Gastroesophageal sphincter (tissue), 4 donors: Measurements from ENCODE around the gene ACADSB. TPM values are rescaled to one million over a fixed set of nuclear protein-coding genes. Genes with fewer than 3 reads are reported as not detected.

Experiments used
- ATAC-seq: fragments of 150-250 bp; one replicate; pipeline ENCODE4 v1.9.1; 2016; ENCODE audit warnings: mild to moderate bottlenecking, moderate library complexity
- H3K27ac ChIP-seq, 4 donors: fragments of 200-600 bp; sonication (generic) in 3 of 4; 1 replicate in 3 of 4; 2 replicates in 1 of 4; pipeline ENCODE4 v1.5.1; 2016 to 2019
- H3K27me3 ChIP-seq: fragments of 200-600 bp; sonication (generic); one replicate; pipeline ENCODE4 v1.5.1; 2019
- H3K36me3 ChIP-seq, 2 donors: fragments of 200-600 bp; sonication (generic); one replicate each; pipeline ENCODE4 v1.5.1; 2019; ENCODE audit warnings: control low read depth in 1 of 2
- H3K4me1 ChIP-seq, 3 donors: fragments of 200-600 bp; sonication (generic); 1 replicate in 2 of 3; 2 replicates in 1 of 3; pipeline ENCODE4 v1.5.1; 2016 to 2019; ENCODE audit warnings: control low read depth in 2 of 3
- H3K4me3 ChIP-seq, 2 donors: fragments of 200-600 bp; sonication (generic); one replicate each; pipeline ENCODE4 v1.5.1; 2019; ENCODE audit warnings: mild to moderate bottlenecking in 1 of 2, moderate library complexity in 1 of 2
- H3K9me3 ChIP-seq, 3 donors: fragments of 200-600 bp; sonication (generic); one replicate each; pipeline ENCODE4 v1.5.1; 2017 to 2019; ENCODE audit warnings: control low read depth in 2 of 3
- EP300 ChIP-seq: sonication (generic); formaldehyde crosslinking; IDR thresholded peaks from one replicate; pipeline ENCODE4 v1.6.1; 2017; ENCODE audit warnings: antibody characterized with exemption, mild to moderate bottlenecking
- POLR2A ChIP-seq, 2 donors: fragments of 450-650 bp; IDR thresholded peaks; one replicate each; pipeline ENCODE4 v1.6.1; 2017; ENCODE audit warnings: antibody characterized with exemption in 2 of 2, mild to moderate bottlenecking in 2 of 2, moderate library complexity in 1 of 2
- POLR2AphosphoS5 ChIP-seq: sonication (generic); formaldehyde crosslinking; IDR thresholded peaks from one replicate; pipeline ENCODE4 v1.6.1; 2017; ENCODE audit warnings: antibody characterized with exemption
- WGBS, 2 donors: methylation state at CpG; one replicate each; pipeline ENCODE4 v1.1.5; 2018; ENCODE audit warnings: low coverage in 1 of 2; 5-methylcytosine and 5-hydroxymethylcytosine counted together
- total RNA-seq, 4 donors: library from RNA; depleted of rRNA; stranded (reverse); fragments of >200 nt; gene quantifications; one replicate each; pipeline ENCODE4 v1.1.0, GENCODE V29; 2016
- TF ChIP-seq, protein P1 (sequence below), 4 experiments: fragments of 200-600 bp in 2 of 4; fragments of 450-650 bp in 2 of 4; sonication (generic) in 1 of 4; IDR thresholded peaks; one replicate each; pipeline ENCODE4 v1.5.1; 2017 to 2019; ENCODE audit warnings: antibody characterized with exemption in 4 of 4, mild to moderate bottlenecking in 2 of 4, moderate library complexity in 2 of 4

ACADSB gene
- total RNA-seq, 4 donors from 2014 or later = 12.1 to 28.2 (median 16.3) TPM

DNA sequence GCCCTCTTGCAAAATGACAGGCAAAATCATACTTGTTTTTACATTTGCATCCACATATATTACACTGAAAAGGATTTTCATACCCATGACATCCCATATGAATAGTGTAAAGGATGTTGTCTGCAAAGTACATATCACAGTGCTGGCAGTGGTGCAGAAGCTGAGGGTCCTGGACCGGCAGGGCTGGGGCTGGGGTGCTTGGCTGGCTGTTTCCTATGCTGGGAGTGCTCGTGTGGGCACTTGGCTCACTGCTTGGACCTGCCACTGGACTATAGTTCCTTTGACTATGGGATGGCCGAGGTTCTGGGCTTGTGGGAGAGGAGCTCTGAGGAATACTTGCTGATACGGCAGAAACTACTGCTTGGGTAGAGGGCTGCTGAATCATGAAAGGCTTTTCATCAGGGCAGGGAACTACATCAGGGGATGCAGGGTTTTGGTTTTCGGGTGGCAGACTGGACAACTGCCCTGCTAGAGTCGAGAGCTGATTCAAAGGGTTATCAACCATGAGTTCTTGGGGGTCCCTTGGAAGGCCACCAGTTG is 14.9 kb upstream of the ACADSB start:
- H3K4me3 ChIP-seq = no peak overlapping the region
- no peak overlapping the region for H3K27ac ChIP-seq
- no peaks in the 10 kb centered on the region for H3K9me3 ChIP-seq
- H3K4me1 ChIP-seq = peaks cover 0 to 11% (median 0%) of the 10 kb centered on the region in 3 donors
- ATAC-seq = no peak
- H3K36me3 ChIP-seq = peaks cover 0 to 72% of the 10 kb centered on the region in 2 donors
- TF ChIP-seq POLR2AphosphoS5 (no peak), POLR2A (IDR thresholded peaks at IDR 0.05) (no peak), EP300 (no peak)
- TF ChIP-seq, protein P1, sequence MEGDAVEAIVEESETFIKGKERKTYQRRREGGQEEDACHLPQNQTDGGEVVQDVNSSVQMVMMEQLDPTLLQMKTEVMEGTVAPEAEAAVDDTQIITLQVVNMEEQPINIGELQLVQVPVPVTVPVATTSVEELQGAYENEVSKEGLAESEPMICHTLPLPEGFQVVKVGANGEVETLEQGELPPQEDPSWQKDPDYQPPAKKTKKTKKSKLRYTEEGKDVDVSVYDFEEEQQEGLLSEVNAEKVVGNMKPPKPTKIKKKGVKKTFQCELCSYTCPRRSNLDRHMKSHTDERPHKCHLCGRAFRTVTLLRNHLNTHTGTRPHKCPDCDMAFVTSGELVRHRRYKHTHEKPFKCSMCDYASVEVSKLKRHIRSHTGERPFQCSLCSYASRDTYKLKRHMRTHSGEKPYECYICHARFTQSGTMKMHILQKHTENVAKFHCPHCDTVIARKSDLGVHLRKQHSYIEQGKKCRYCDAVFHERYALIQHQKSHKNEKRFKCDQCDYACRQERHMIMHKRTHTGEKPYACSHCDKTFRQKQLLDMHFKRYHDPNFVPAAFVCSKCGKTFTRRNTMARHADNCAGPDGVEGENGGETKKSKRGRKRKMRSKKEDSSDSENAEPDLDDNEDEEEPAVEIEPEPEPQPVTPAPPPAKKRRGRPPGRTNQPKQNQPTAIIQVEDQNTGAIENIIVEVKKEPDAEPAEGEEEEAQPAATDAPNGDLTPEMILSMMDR (IDR thresholded peaks at IDR 0.05) = no peak
- H3K27me3 ChIP-seq = no peaks in the 10 kb centered on the region
- WGBS, 2 donors = 93% methylated on average over 3 of the region's 6 CpGs; no CpG with 5 or more reads in 1 of the 2 donors

GRCh38 chr10:122995936-122996335 is 12.9 kb upstream of the ACADSB start:
- peaks cover 0 to 65% of the 10 kb centered on the region in 2 donors for H3K36me3 ChIP-seq
- WGBS, 2 donors = 48 to 69% methylated on average over 4 of the region's 4 CpGs
- no peak for TF ChIP-seq POLR2A (IDR thresholded peaks at IDR 0.05)
- TF ChIP-seq, protein P1 (IDR thresholded peaks at IDR 0.05) = no peak
- TF ChIP-seq EP300 = no peak
- TF ChIP-seq POLR2AphosphoS5 = no peak
- no peak overlapping the region for H3K4me3 ChIP-seq
- H3K27me3 ChIP-seq = no peaks in the 10 kb centered on the region
- H3K9me3 ChIP-seq = no peaks in the 10 kb centered on the region
- no peak for ATAC-seq
- no peak overlapping the region for H3K27ac ChIP-seq
- peaks cover 0 to 23% (median 0%) of the 10 kb centered on the region in 3 donors for H3K4me1 ChIP-seq

DNA sequence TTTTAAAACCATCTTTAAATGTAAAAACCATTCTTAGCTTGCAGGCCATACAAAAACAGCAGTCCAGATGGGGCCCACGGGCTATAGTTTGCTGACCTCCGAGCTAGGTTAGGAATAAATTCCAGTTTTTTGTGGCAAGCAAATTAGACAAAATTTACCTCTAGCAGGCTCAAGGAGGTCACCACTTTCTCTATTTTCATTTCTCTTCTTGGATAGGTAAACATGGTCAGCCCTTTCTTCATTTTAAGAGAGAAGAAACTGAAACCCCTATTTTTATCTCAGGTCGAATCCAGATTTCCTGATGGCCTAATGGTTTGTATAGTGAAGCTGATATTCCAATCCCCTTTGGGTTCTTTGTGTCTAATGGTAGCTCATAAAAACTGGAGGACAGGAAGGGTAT is 10.9 kb upstream of the ACADSB start:
- TF ChIP-seq POLR2A (IDR thresholded peaks at IDR 0.05) = no peak
- TF ChIP-seq, protein P1 (IDR thresholded peaks at IDR 0.05) = no peak
- TF ChIP-seq POLR2AphosphoS5 = no peak
- TF ChIP-seq EP300 = no peak
- 73 to 85% methylated on average over 2 to 3 of the region's 3 CpGs for WGBS, 2 donors

DNA sequence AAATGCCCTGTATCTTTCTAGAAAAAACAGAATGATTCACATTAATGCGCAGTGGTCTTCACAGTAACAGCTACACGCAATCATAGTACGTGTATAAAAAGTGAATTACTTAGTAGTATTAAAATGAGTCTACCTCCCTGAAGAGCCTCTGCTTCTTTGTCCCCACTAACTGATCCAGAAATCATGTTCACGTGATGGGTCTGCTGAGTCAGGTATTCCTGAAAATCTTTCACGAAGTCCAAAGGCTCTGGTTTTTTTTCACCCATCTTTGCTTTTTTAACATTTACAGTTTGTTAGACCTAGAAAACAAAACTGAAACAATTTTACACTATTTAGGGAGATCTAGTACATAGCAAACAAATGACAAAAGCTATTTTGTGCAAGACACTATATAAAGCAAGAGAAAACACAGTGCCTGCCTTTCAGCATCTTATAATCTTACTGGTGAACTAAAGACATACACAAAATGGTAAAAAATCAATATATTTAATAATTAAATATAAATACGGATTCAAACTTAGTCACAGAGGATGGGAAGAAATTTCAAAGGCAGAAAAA is 10.4 kb upstream of the ACADSB start:
- TF ChIP-seq POLR2A (IDR thresholded peaks at IDR 0.05) = no peak
- no peak overlapping the region for H3K27ac ChIP-seq
- no peak overlapping the region for H3K4me3 ChIP-seq
- peaks cover 0 to 49% of the 10 kb centered on the region in 2 donors for H3K36me3 ChIP-seq
- 79% methylated on average over 5 to 6 of the region's 6 CpGs for WGBS, 2 donors
- no peaks in the 10 kb centered on the region for H3K9me3 ChIP-seq
- ATAC-seq = no peak
- H3K27me3 ChIP-seq = no peaks in the 10 kb centered on the region
- H3K4me1 ChIP-seq = peaks cover 0 to 26% (median 0%) of the 10 kb centered on the region in 3 donors

More for the DNA sequence above, 10.9 kb upstream of the ACADSB start:
- Histone ChIP-seq H3K4me1 (peaks cover 0 to 23% (median 0%) of the 10 kb centered on the region in 3 donors), H3K4me3 (no peak overlapping the region), H3K36me3 (peaks cover 0 to 53% of the 10 kb centered on the region in 2 donors), H3K27ac (no peak overlapping the region), H3K27me3 (no peaks in the 10 kb centered on the region), H3K9me3 (no peaks in the 10 kb centered on the region)
- ATAC-seq = no peak

- Histone ChIP-seq H3K4me3 (no peak overlapping the region), H3K4me1 (peaks cover 0 to 31% (median 0%) of the 10 kb centered on the region in 3 donors), H3K27ac (no peak overlapping the region), H3K27me3 (no peaks in the 10 kb centered on the region), H3K9me3 (no peaks in the 10 kb centered on the region), H3K36me3 (peaks cover 0 to 45% of the 10 kb centered on the region in 2 donors)
- TF ChIP-seq, protein P1 (IDR thresholded peaks at IDR 0.05) = no peak
- TF ChIP-seq POLR2A (IDR thresholded peaks at IDR 0.05) (no peak), POLR2AphosphoS5 (no peak), EP300 (no peak)
- no peak for ATAC-seq
- WGBS, 2 donors = 92 to 100% methylated on average over 2 to 3 of the region's 3 CpGs
Observed at GRCh38 chr10:122998934-122999333, 9.9 kb upstream of the ACADSB start.
